ENCODE data around the gene ARHGEF5. TPM values are rescaled to one million over a fixed set of nuclear protein-coding genes. Genes with fewer than 3 reads are reported as not detected.

Gene ARHGEF5
- total RNA-seq, 2 donors from 2014 or later, result 67.1 to 83.6 TPM

DNA sequence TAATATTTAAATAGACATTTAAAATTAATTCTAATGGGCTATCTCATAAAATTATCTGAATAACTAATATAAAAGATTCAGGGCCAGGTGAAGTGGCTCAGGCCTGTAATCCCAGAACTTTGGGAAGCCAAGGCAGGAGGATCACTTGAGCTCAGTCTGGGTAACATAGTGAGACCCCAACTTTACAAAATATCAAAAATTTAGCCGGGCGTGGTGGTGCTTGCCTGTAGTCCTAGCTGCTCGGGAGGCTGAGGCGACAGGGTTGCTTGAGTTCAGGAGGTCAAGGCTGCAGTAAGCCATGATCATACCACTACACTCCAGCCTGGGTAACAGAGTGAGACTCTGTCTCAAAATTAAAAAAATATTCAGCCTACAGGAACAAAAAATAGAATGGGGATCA is 35.8 kb downstream of the ARHGEF5 start:
- DNase-seq, result no peak
- Histone ChIP-seq H3K27ac (no peak overlapping the region), H3K4me3 (no peak overlapping the region), H3K36me3 (no peaks in the 10 kb centered on the region), H3K27me3 (no peaks in the 10 kb centered on the region), H3K9ac (ENCODE audit: low read depth in 2 of 2, low read length in 2 of 2) (no peak overlapping the region), H3K4me1 (no peaks in the 10 kb centered on the region), H3K9me3 (no peaks in the 10 kb centered on the region)
- intact Hi-C loops (cut with DNase I), result no loop called here
- TF ChIP-seq, protein P1, sequence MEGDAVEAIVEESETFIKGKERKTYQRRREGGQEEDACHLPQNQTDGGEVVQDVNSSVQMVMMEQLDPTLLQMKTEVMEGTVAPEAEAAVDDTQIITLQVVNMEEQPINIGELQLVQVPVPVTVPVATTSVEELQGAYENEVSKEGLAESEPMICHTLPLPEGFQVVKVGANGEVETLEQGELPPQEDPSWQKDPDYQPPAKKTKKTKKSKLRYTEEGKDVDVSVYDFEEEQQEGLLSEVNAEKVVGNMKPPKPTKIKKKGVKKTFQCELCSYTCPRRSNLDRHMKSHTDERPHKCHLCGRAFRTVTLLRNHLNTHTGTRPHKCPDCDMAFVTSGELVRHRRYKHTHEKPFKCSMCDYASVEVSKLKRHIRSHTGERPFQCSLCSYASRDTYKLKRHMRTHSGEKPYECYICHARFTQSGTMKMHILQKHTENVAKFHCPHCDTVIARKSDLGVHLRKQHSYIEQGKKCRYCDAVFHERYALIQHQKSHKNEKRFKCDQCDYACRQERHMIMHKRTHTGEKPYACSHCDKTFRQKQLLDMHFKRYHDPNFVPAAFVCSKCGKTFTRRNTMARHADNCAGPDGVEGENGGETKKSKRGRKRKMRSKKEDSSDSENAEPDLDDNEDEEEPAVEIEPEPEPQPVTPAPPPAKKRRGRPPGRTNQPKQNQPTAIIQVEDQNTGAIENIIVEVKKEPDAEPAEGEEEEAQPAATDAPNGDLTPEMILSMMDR (IDR thresholded peaks at IDR 0.05), result no peak

DNA sequence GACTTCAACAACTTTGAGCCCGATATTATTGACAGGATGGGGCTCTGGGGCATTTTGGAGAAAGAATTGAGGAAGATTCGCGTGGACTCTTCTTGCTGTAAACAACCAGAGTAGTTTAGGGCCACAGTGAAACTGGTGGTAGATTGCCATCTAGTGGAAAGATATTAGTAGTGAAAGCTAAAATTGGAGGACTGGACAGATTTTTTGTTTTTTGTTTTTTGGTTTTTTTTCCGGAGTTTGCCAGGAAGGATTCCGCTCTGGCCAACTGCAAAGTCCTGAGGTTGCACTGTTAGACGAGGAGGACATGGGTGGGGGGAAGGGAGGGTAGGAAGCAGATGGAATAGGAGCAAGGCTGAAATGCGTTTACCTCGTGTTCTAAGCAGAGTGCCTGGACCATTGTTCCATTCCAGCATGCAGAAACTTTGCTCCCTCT is 36.6 kb downstream of the ARHGEF5 start:
- Histone ChIP-seq H3K9ac (ENCODE audit: low read depth in 2 of 2, low read length in 2 of 2) (no peak overlapping the region), H3K4me1 (no peaks in the 10 kb centered on the region), H3K36me3 (no peaks in the 10 kb centered on the region), H3K9me3 (no peaks in the 10 kb centered on the region), H3K27ac (no peak overlapping the region), H3K4me3 (no peak overlapping the region), H3K27me3 (no peaks in the 10 kb centered on the region)
- DNase-seq, result no peak
- TF ChIP-seq, protein P1 (IDR thresholded peaks at IDR 0.05), result peak; percentile 59
- intact Hi-C loops (cut with DNase I), result no loop called here

DNA sequence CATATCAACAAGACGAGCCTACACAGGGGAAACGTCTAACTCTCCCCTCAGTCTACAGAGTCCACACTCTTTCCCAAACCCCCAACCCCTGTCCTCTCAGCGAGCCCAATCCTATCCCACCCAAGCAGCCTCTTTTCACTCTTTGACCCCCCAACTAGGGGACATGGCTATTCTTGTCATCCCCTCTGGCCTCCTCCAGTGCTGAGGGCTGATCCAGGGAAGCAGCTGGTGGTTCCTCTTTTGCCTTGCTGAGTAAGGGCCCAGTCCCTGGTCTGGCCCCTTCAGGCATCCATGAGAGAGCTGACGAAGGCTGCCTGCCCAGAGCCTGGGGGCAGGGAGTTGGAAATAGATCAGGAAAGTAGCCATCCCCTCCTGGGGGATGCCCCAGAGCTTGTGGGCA is 41.9 kb downstream of the ARHGEF5 start:
- Histone ChIP-seq H3K9me3 (no peaks in the 10 kb centered on the region), H3K9ac (ENCODE audit: low read depth in 2 of 2, low read length in 2 of 2) (no peak overlapping the region), H3K36me3 (no peaks in the 10 kb centered on the region), H3K27me3 (no peaks in the 10 kb centered on the region), H3K4me3 (no peak overlapping the region), H3K4me1 (no peaks in the 10 kb centered on the region), H3K27ac (no peak overlapping the region)
- TF ChIP-seq, protein P1 (IDR thresholded peaks at IDR 0.05), result no peak
- intact Hi-C loops (cut with DNase I), result no loop called here
- DNase-seq, result no peak

DNA sequence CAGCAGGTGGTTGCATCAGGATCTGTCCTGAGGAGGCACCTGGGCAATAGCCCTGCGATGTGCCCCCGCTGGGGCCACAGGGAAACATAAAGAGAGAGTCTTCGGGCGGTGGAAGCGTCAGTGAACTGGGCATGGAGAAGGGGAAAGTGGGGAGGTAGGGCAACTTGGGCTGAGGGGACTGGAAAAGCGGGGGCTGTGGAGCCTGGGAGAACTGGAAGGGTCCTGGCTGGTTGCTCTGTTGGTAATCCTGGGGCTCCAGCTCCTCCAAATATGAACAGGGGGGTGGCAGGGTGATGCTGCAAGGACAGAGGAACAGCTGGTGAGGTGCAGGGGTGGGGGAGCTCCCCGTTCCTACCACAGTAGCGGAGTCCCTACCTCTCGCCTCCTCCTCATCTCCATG is 43.1 kb downstream of the ARHGEF5 start:
- no peak for DNase-seq
- intact Hi-C loops (cut with DNase I), result no loop called here
- H3K4me3 ChIP-seq, result no peak overlapping the region

DNA sequence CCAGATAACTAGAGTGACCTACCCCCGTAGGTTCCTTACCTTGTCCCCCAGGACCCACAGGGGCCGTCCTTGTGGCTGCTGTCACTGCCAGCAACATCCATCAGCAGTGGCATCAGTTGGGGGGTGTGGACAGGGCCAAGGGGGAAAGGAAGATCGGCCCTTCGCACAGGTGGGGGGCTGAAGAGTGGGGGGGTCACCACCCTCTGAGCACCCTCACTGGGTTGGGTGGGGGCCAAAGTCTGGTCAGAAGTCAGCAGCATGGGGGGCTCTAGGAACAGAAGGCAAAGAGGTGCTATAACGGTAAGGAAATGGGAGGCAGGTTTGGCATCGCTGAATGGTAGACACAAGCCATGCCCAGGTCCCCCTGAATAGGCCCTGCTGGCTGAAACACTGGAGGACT is 43.7 kb downstream of the ARHGEF5 start:
- no peak overlapping the region for H3K4me3 ChIP-seq
- no peaks in the 10 kb centered on the region for H3K27me3 ChIP-seq
- H3K36me3 ChIP-seq, result no peaks in the 10 kb centered on the region
- intact Hi-C loops (cut with DNase I), result no loop called here
- DNase-seq, result no peak
- H3K4me1 ChIP-seq, result no peaks in the 10 kb centered on the region
- H3K27ac ChIP-seq, result no peak overlapping the region
- no peaks in the 10 kb centered on the region for H3K9me3 ChIP-seq
- no peak overlapping the region for H3K9ac ChIP-seq (ENCODE audit: low read depth in 2 of 2, low read length in 2 of 2)
- TF ChIP-seq, protein P1 (IDR thresholded peaks at IDR 0.05), result no peak

More for the DNA sequence above, 43.1 kb downstream of the ARHGEF5 start:
- TF ChIP-seq, protein P1 (IDR thresholded peaks at IDR 0.05), result no peak
- Histone ChIP-seq H3K9ac (ENCODE audit: low read depth in 2 of 2, low read length in 2 of 2) (no peak overlapping the region), H3K27ac (no peak overlapping the region), H3K36me3 (no peaks in the 10 kb centered on the region), H3K4me1 (no peaks in the 10 kb centered on the region), H3K27me3 (no peaks in the 10 kb centered on the region), H3K9me3 (no peaks in the 10 kb centered on the region)

All from colonic mucosa (tissue), 4 donors.